Parietal lobe (tissue), 1 donor: Measurements from ENCODE around the gene TIAL1. TPM values are rescaled to one million over a fixed set of nuclear protein-coding genes. Genes with fewer than 3 reads are reported as not detected.

Source experiments
- total RNA-seq: library from RNA; depleted of rRNA; stranded (reverse); fragments of >200 nt; gene quantifications from one replicate; pipeline ENCODE4 v1.2.3, GENCODE V29; 2014

TIAL1 gene
- 128 TPM for total RNA-seq

DNA sequence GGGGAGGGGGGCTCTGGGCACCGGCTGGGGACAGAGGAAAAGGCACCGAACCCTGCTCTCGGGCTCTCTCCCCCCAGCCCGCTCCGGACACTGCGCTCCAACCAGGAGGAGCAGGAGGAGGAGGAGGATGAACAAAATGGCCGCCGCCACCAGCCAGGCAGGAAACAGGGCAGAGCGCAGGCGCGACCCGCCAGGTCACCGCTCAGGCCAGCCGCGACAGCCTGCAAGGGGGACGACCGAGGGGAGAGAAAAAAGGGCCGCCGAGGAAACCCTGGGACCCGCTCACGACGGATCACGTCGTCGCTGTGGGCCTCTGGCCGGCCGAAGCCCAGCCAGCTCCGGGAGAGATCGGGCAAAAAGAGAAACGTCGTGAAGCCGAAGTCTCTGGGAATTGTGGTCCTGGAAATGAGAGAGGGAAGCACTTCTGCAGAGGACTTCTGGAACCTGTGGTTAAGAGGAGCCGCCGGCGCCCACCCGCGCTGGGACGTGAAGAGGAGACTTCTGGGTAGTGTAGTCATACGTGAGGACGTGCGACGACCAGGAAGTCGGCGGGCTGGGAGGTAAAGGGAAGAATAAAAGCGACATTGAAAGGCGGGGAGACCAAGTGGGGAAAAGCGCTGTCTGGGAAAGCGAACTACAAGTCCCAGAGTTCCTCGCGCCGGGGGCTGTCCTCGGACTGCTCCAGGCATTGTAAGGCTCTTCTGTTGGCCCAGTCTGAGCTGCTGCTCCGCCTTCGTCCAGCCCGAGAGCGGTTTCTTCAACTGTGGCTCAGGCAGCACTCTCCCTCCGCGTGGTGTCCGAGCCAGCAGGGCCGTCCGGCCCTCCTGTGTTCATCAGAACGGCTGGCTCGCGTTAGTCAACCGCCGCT is at the start of gene TIAL1:
TIAL1 (minus strand) TSS at position 428 of the 868 bp plus-strand sequence. CDS start 499 bp downstream, outside the sequence.

DNA sequence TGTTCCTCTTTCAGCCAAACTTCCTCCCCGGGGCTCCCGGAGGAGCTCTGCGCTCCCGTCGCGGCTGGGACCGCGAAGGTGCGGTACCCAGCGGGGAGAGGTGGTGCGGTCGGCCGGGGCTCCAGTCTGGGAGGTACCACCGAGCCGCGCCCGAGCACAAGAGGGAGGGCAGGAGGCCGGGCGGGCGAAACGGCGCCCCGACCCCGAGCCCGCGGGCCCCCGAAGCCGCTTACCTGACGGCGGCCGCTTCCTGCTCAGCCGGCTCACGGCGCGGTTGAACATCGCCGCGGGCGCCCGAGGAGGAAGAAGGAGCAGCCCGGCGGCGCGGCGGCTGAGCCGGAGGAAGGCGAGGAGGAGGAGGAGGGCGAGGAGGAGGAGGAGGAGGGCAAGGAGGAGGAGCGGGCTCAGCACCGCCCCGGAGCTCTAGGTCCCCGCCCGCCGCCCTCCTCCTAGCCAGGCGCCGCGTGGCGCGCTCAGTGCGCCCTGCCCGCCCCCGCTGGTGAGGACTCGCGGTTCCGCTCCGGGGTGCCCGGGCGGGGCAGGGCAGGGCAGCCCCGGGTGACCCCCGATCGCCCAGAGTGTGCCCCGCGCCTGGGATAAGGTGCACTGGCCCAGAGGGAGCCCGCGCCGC is 54.3 kb downstream of the TIAL1 start, which contains the start of gene RGS10:
RGS10 (minus strand) TSS at position 363 of the 631 bp plus-strand sequence; CDS start at position 282, 81 bp downstream.

Other genes with a start within 250 kb of the TIAL1 start
- gene RGS10, start 54.2 kb downstream of the TIAL1 start, total RNA-seq, result 3.4 TPM
- gene BAG3, start 54.4 kb upstream of the TIAL1 start, total RNA-seq, result 0.63 TPM
- 198 TPM for gene INPP5F, start 129.1 kb upstream of the TIAL1 start, total RNA-seq